Esophagus muscularis mucosa (tissue), 4 donors: ENCODE measurements around the gene PIM1. TPM values are rescaled to one million over a fixed set of nuclear protein-coding genes. Genes with fewer than 3 reads are reported as not detected.

Experiments used
- DNase-seq: peaks from one replicate; pipeline ENCODE4 v3.0.0-alpha.2; 2017; ENCODE audit errors: extremely low spot score
- H3K27ac ChIP-seq, 4 donors: fragments of 200-600 bp; sonication (generic); replicated peaks in 1 of 4; 1 replicate in 3 of 4; 2 replicates in 1 of 4; pipeline ENCODE4 v1.5.1; 2016 to 2019; ENCODE audit warnings: mild to moderate bottlenecking in 1 of 4
- H3K27me3 ChIP-seq, 4 donors: fragments of 200-600 bp; sonication (generic); one replicate each; pipeline versions ENCODE4 v1.5.1 to v1.6.0; 2016 to 2019
- H3K36me3 ChIP-seq, 4 donors: fragments of 200-600 bp; sonication (generic); one replicate each; pipeline ENCODE4 v1.5.1; 2016 to 2019
- H3K4me1 ChIP-seq, 4 donors: fragments of 200-600 bp; sonication (generic); one replicate each; pipeline ENCODE4 v1.5.1; 2016 to 2019
- H3K4me3 ChIP-seq, 4 donors: fragments of 200-600 bp; sonication (generic); 1 replicate in 2 of 4; 2 replicates in 2 of 4; pipeline ENCODE4 v1.5.1; 2016 to 2019; ENCODE audit warnings: mild to moderate bottlenecking in 4 of 4, moderate library complexity in 1 of 4
- H3K9me3 ChIP-seq, 4 donors: fragments of 200-600 bp; sonication (generic); 1 replicate in 3 of 4; 2 replicates in 1 of 4; pipeline ENCODE4 v1.5.1; 2016 to 2019
- EP300 ChIP-seq: sonication (generic); formaldehyde crosslinking; IDR thresholded peaks from one replicate; pipeline ENCODE4 v1.6.1; 2017; ENCODE audit warnings: antibody characterized with exemption
- POLR2A ChIP-seq: fragments of 450-650 bp; IDR thresholded peaks from one replicate; pipeline ENCODE4 v1.6.1; 2017; ENCODE audit warnings: antibody characterized with exemption, moderate library complexity, mild to moderate bottlenecking, low read depth
- POLR2AphosphoS5 ChIP-seq, 2 donors: sonication (generic); formaldehyde crosslinking; IDR thresholded peaks; one replicate each; pipeline ENCODE4 v1.6.1; 2017; ENCODE audit warnings: antibody characterized with exemption in 2 of 2
- WGBS: methylation state at CpG from one replicate; pipeline ENCODE4 v1.1.5; 2018; 5-methylcytosine and 5-hydroxymethylcytosine counted together
- intact Hi-C: fragments of 100-400 bp; cut with DNase I; formaldehyde crosslinking; loops from one replicate; pipeline ENCODE4 v1.15.1; 2023
- total RNA-seq, 4 donors: library from RNA; depleted of rRNA; stranded (reverse); fragments of >200 nt; gene quantifications; one replicate each; pipeline versions ENCODE4 v1.1.0 to v1.2.1, GENCODE V29; 2016
- TF ChIP-seq, protein P1 (sequence below), 3 experiments: fragments of 200-600 bp in 2 of 3; fragments of 450-650 bp in 1 of 3; sonication (generic) in 2 of 3; IDR thresholded peaks; one replicate each; pipeline ENCODE4 v1.5.1; 2017 to 2019; ENCODE audit warnings: antibody characterized with exemption in 3 of 3, mild to moderate bottlenecking in 2 of 3, moderate library complexity in 1 of 3

The PIM1 gene
- total RNA-seq, 4 donors from 2014 or later = 26.0 to 176 (median 26.5) TPM

DNA sequence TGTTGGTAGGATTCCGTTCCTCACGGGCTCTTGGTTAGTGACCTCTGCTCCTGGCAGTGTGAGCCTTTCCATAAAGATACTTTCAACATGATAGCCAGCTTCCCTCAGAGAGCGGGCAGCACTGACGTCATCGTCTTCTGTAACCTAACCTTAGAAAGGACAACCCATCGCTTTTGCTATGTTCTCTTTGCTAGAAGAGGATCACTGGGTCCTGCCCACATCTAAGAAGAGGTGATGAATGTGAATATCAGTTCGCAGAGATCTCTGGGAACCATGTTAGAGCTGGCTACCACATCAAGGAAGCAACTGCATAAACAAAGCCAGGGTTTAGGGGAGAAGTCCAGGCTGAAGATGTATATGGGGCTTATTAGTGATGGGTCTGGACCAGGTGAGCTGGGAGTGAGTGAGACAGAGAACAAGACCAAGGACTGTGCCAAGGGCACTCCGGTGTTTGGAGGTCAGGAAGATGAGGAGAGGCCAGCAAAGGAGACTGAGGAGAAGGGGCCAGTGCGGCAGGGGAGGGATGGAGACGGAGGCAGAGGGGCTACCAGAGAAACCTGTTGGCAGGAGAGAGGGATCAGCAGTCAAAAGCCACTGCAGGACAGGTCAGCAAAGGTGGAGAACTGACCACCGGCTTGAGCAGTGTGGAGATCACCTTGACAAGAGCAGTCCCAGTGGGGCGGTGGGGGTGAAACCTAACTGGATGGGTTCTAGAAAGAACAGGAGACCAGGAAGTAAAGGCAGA is 39.7 kb downstream of the PIM1 start:
- 90% methylated on average over 12 of the region's 12 CpGs for WGBS
- H3K27me3 ChIP-seq = no peaks in the 10 kb centered on the region
- DNase-seq = no peak
- no peaks in the 10 kb centered on the region for H3K9me3 ChIP-seq
- no peaks in the 10 kb centered on the region for H3K36me3 ChIP-seq
- intact Hi-C loops = loop anchor here (1.0 to 10.0 kb wide), 5 partner anchors 35 to 435 kb away; partner anchors contain the start of gene C6orf89
- H3K27ac ChIP-seq = no peak overlapping the region
- peaks cover 0 to 9% (median 7%) of the 10 kb centered on the region in 4 donors for H3K4me1 ChIP-seq
- H3K4me3 ChIP-seq = no peak overlapping the region
- no peak for TF ChIP-seq POLR2A
- TF ChIP-seq, protein P1, sequence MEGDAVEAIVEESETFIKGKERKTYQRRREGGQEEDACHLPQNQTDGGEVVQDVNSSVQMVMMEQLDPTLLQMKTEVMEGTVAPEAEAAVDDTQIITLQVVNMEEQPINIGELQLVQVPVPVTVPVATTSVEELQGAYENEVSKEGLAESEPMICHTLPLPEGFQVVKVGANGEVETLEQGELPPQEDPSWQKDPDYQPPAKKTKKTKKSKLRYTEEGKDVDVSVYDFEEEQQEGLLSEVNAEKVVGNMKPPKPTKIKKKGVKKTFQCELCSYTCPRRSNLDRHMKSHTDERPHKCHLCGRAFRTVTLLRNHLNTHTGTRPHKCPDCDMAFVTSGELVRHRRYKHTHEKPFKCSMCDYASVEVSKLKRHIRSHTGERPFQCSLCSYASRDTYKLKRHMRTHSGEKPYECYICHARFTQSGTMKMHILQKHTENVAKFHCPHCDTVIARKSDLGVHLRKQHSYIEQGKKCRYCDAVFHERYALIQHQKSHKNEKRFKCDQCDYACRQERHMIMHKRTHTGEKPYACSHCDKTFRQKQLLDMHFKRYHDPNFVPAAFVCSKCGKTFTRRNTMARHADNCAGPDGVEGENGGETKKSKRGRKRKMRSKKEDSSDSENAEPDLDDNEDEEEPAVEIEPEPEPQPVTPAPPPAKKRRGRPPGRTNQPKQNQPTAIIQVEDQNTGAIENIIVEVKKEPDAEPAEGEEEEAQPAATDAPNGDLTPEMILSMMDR (IDR thresholded peaks at IDR 0.05) = no peak
- TF ChIP-seq POLR2AphosphoS5 (IDR thresholded peaks at IDR 0.05) = no peak
- no peak for TF ChIP-seq EP300

DNA sequence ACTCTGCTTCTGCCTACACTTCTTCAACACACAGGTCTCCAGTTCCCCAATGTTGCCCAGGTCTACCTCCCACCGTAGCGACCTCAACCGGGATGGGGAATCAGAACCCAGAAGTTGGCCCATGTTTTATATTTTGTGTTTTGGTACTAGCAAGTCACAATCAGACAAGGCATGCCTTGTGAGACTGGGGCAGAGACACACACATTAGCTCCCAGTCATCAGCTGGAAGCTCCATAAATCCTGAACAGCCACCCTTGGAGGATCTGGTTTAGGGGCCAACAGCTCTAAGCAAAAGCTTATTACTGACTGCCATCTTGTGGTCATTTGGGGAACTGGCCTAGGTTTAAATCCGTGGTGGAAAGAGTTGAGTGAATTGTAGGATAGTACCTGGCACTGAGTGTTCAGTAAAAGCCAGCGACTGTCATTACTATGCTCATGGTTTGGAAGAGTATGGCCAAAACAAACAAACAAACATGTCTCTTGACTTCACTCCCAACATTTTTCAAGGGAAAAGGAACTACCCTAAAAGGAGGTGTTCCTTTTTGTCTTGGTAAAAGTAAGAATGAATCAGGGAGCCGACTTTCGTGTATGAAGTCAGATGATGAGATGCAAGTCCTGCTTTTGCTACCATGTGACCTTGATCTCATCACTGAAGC is 40.5 kb downstream of the PIM1 start:
- peaks cover 0 to 9% (median 7%) of the 10 kb centered on the region in 4 donors for H3K4me1 ChIP-seq
- no peaks in the 10 kb centered on the region for H3K9me3 ChIP-seq
- H3K27me3 ChIP-seq = no peaks in the 10 kb centered on the region
- no peak overlapping the region for H3K27ac ChIP-seq
- H3K36me3 ChIP-seq = no peaks in the 10 kb centered on the region
- intact Hi-C loops = loop anchor here (1.0 to 10.0 kb wide), 3 partner anchors 159 to 326 kb away; partner anchors contain the start of gene C6orf89
- no peak for DNase-seq
- H3K4me3 ChIP-seq = no peak overlapping the region
- TF ChIP-seq, protein P1 (IDR thresholded peaks at IDR 0.05) = peak; percentile 94 to 99 (median 98)
- peak; percentile 15 to 44 for TF ChIP-seq POLR2AphosphoS5 (IDR thresholded peaks at IDR 0.05)
- no peak for TF ChIP-seq POLR2A
- no peak for TF ChIP-seq EP300
- WGBS = 47% methylated on average over 7 of the region's 7 CpGs

DNA sequence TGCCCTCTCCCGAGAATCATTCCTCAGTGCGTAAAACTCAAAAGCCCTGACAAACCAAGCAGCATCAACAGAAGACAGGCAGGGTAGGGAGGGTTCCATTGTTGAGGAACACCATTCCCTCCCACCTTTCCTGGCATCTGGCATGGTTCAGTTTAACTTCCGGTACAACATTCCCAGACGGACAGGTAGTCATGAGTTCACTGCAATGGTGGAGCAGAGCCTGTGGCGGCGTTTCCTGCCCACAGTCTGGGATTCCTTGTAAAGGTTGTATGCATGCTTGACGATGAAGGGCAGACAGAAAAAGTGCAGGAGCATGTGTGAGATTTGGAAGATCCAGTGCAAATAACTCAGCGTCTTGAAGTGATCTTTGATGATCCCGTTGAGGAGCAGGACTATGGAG is 42.3 kb downstream of the PIM1 start:
- DNase-seq = no peak
- TF ChIP-seq POLR2AphosphoS5 (IDR thresholded peaks at IDR 0.05) (no peak), POLR2A (no peak), EP300 (no peak)
- TF ChIP-seq, protein P1 (IDR thresholded peaks at IDR 0.05) = no peak
- intact Hi-C loops = loop anchor here (10.0 kb wide), 1 partner anchor 327 kb away; the partner anchor contains the start of gene C6orf89
- 80% methylated on average over 9 of the region's 9 CpGs for WGBS
- peaks cover 0 to 9% (median 7%) of the 10 kb centered on the region in 4 donors for H3K4me1 ChIP-seq
- no peaks in the 10 kb centered on the region for H3K27me3 ChIP-seq
- no peak overlapping the region for H3K27ac ChIP-seq
- no peak overlapping the region for H3K4me3 ChIP-seq
- no peaks in the 10 kb centered on the region for H3K9me3 ChIP-seq
- no peaks in the 10 kb centered on the region for H3K36me3 ChIP-seq

DNA sequence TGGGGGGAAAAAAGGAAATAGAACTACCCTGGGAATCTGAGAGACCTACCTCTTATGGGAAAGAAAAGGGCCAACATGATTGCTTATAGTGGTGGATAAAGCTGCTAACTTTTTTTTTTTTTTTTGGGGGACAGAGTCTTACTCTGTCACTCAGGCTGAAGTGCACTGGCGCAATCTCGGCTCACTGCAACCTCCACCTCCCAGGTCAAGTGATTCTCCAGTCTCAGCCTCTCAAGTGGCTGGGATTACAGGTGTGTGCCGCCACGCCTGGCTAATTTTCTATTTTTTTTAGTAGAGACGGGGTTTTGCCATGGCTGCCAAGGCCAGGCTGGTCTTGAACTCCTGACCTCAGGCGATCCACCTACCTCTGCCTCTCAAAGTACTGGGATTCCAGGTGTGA is 48.1 kb downstream of the PIM1 start:
- H3K4me3 ChIP-seq = no peak overlapping the region
- no peaks in the 10 kb centered on the region for H3K27me3 ChIP-seq
- intact Hi-C loops = loop anchor here (10.0 kb wide), 1 partner anchor 333 kb away; the partner anchor contains the start of gene C6orf89
- TF ChIP-seq POLR2AphosphoS5 (IDR thresholded peaks at IDR 0.05) (no peak), EP300 (no peak), POLR2A (no peak)
- no peak overlapping the region for H3K27ac ChIP-seq
- no peaks in the 10 kb centered on the region for H3K36me3 ChIP-seq
- H3K9me3 ChIP-seq = no peaks in the 10 kb centered on the region
- DNase-seq = no peak
- over 99% methylated on average over 6 of the region's 6 CpGs for WGBS
- peaks cover 0 to 15% (median 13%) of the 10 kb centered on the region in 4 donors for H3K4me1 ChIP-seq

DNA sequence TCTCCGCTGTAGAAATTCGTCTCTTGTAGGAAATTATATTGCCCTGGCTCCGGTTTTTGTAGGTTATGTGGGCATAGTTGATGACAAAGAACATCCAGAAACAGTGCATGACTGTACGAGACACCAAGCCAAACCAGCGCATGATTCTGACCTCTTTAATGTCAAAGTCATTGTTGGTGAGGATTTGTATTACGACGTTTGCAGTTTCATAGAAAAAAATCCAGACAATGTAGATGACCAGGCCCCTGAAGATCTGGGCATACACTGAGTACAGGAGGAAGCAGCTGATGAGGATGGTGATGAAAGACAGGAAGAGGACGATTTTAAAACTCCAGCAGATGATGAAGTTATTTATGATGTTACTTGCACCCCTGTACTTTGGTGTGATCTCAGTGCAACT is 48.6 kb downstream of the PIM1 start:
- no peaks in the 10 kb centered on the region for H3K27me3 ChIP-seq
- H3K4me1 ChIP-seq = peaks cover 0 to 16% (median 13%) of the 10 kb centered on the region in 4 donors
- no peak for DNase-seq
- intact Hi-C loops = loop anchor here (10.0 kb wide), 1 partner anchor 334 kb away; the partner anchor contains the start of gene C6orf89
- H3K36me3 ChIP-seq = no peaks in the 10 kb centered on the region
- H3K4me3 ChIP-seq = no peak overlapping the region
- no peak overlapping the region for H3K27ac ChIP-seq
- TF ChIP-seq POLR2A (no peak), EP300 (no peak), POLR2AphosphoS5 (IDR thresholded peaks at IDR 0.05) (no peak)
- TF ChIP-seq, protein P1 (IDR thresholded peaks at IDR 0.05) = no peak
- 73% methylated on average over 8 of the region's 8 CpGs for WGBS
- H3K9me3 ChIP-seq = no peaks in the 10 kb centered on the region
